GM23338 (cell line): ENCODE measurements around the gene ZNF318. TPM values are rescaled to one million over a fixed set of nuclear protein-coding genes. Genes with fewer than 3 reads are reported as not detected.
A peak's percentile ranks its signal among the peaks of the same experiment; 100 is the strongest.

Experiments used
- ATAC-seq: fragments of 200-7000 bp; cut with Tn5 transposase; 3 replicates; pipeline ENCODE4 v1.9.1; 2020
- DNase-seq: peaks from one replicate; pipeline ENCODE4 v3.0.0-alpha.2; 2015; ENCODE audit warnings: low spot score
- H2AFZ ChIP-seq: fragments of 200-600 bp; sonication (generic); 2 replicates; pipeline ENCODE4 v1.8.0; 2016; ENCODE audit warnings: antibody characterized with exemption, mild to moderate bottlenecking, moderate library complexity
- H3F3A ChIP-seq: fragments of 200-600 bp; sonication (generic); replicated peaks from 2 replicates; pipeline ENCODE4 v1.8.0; 2017; ENCODE audit warnings: antibody characterized with exemption, mixed run types, low read depth
- H3K27ac ChIP-seq: fragments of 200-600 bp; sonication (generic); 2 replicates; pipeline ENCODE4 v1.6.1; 2016; ENCODE audit warnings: low read depth
- H3K27me3 ChIP-seq: fragments of 200-600 bp; sonication (generic); 2 replicates; pipeline ENCODE4 v1.8.0; 2016; ENCODE audit warnings: mild to moderate bottlenecking, mixed run types, moderate library complexity; ENCODE audit not compliant: insufficient read depth
- H3K36me3 ChIP-seq: fragments of 200-600 bp; sonication (generic); 2 replicates; pipeline ENCODE4 v1.8.0; 2016; ENCODE audit warnings: mild to moderate bottlenecking; ENCODE audit not compliant: insufficient read depth
- H3K4me1 ChIP-seq: fragments of 200-600 bp; sonication (generic); 2 replicates; pipeline ENCODE4 v1.8.0; 2016; ENCODE audit warnings: mild to moderate bottlenecking, moderate library complexity; ENCODE audit not compliant: insufficient read depth
- H3K4me2 ChIP-seq: fragments of 200-600 bp; sonication (generic); 2 replicates; pipeline ENCODE4 v1.7.1; 2017; ENCODE audit warnings: mixed run types
- H3K4me3 ChIP-seq: fragments of 200-600 bp; sonication (generic); 2 replicates; pipeline ENCODE4 v1.6.1; 2016; ENCODE audit warnings: mixed run types
- H3K79me2 ChIP-seq: fragments of 200-600 bp; sonication (generic); replicated peaks from 2 replicates; pipeline ENCODE4 v1.8.0; 2017; ENCODE audit warnings: mild to moderate bottlenecking; ENCODE audit not compliant: insufficient read depth
- H3K9me2 ChIP-seq: fragments of 200-600 bp; sonication (generic); 2 replicates; pipeline ENCODE4 v1.8.0; 2017; ENCODE audit not compliant: insufficient read depth
- H4K20me1 ChIP-seq: fragments of 200-600 bp; sonication (generic); replicated peaks from 2 replicates; pipeline ENCODE4 v1.8.0; 2017; ENCODE audit warnings: mild to moderate bottlenecking; ENCODE audit not compliant: insufficient read depth
- H3K27ac Mint-ChIP-seq: 2 replicates; pipeline ENCODE4 v1.8.0; 2020; ENCODE audit warnings: inconsistent platforms, mild to moderate bottlenecking, moderate library complexity, mixed read lengths
- H3K27me3 Mint-ChIP-seq: 3 replicates; pipeline ENCODE4 v1.8.0; 2022; ENCODE audit warnings: low read depth, mild to moderate bottlenecking, moderate library complexity, mixed read lengths, inconsistent platforms; ENCODE audit not compliant: insufficient read depth, poor library complexity
- H3K36me3 Mint-ChIP-seq: 3 replicates; pipeline ENCODE4 v1.8.0; 2021; ENCODE audit warnings: low read depth, mild to moderate bottlenecking, inconsistent platforms, moderate library complexity, mixed read lengths
- H3K4me1 Mint-ChIP-seq: 3 replicates; pipeline ENCODE4 v1.8.0; 2020; ENCODE audit warnings: mild to moderate bottlenecking, inconsistent platforms, mixed read lengths
- H3K4me3 Mint-ChIP-seq: 3 replicates; pipeline ENCODE4 v1.8.0; 2021; ENCODE audit warnings: moderate library complexity, mild to moderate bottlenecking, inconsistent platforms, mixed read lengths
- H3K9me3 Mint-ChIP-seq: 3 replicates; pipeline ENCODE4 v1.8.0; 2020; ENCODE audit warnings: moderate library complexity, mild to moderate bottlenecking, inconsistent platforms, mixed read lengths
- CREB1 ChIP-seq: fragments of 250-450 bp; sonication (Bioruptor Pico); IDR thresholded peaks from 2 replicates; pipeline ENCODE4 v1.5.0; 2020; ENCODE audit warnings: low read depth, mild to moderate bottlenecking, moderate library complexity
- CTCF ChIP-seq, 2 experiments: fragments of 200-600 bp in 1 of 2; sonication (generic) in 1 of 2; conservative IDR thresholded peaks; 2 replicates each; pipeline versions ENCODE4 v1.5.1 to v1.6.1; 2016 to 2017; ENCODE audit warnings: antibody characterized with exemption in 2 of 2, low read depth in 2 of 2, mild to moderate bottlenecking in 2 of 2, moderate library complexity in 1 of 2
- EZH2 ChIP-seq: fragments of 200-600 bp; sonication (generic); IDR thresholded peaks from one replicate; pipeline ENCODE4 v1.8.0; 2017; ENCODE audit warnings: antibody characterized with exemption, mild to moderate bottlenecking, low read depth; ENCODE audit not compliant: unreplicated experiment
- EZH2phosphoT487 ChIP-seq: fragments of 200-600 bp; sonication (generic); IDR thresholded peaks from one replicate; pipeline ENCODE4 v1.8.1; 2018; ENCODE audit warnings: antibody characterized with exemption; ENCODE audit not compliant: unreplicated experiment
- JUNB ChIP-seq: IDR thresholded peaks from one replicate; pipeline ENCODE4 v1.6.1; 2016; ENCODE audit warnings: antibody characterized with exemption; ENCODE audit not compliant: unreplicated experiment
- NANOG ChIP-seq: IDR thresholded peaks from 2 replicates; pipeline ENCODE4 v1.6.1; 2016; ENCODE audit warnings: antibody characterized with exemption, borderline replicate concordance
- STAT1 ChIP-seq: IDR thresholded peaks from one replicate; pipeline ENCODE4 v1.6.1; 2016; ENCODE audit warnings: antibody characterized with exemption; ENCODE audit not compliant: unreplicated experiment
- ZNF331 ChIP-seq: fragments of 250-450 bp; sonication (Bioruptor Pico); IDR thresholded peaks from 2 replicates; pipeline ENCODE4 v1.5.0; 2020; ENCODE audit warnings: low read depth, mild to moderate bottlenecking, moderate library complexity
- polyA plus RNA-seq: library from polyadenylated mRNA; unstranded; fragments of >200 nt; fragmentation: Nextera tagmentation; extraction: Ambion mirVana; gene quantifications from 2 replicates; pipeline ENCODE4 v1.2.1, GENCODE V29; 2016
- total RNA-seq: library from RNA; depleted of rRNA; stranded (reverse); fragments of >200 nt; shearing (Covaris generic); gene quantifications from 2 replicates; pipeline ENCODE4 v1.2.3, GENCODE V29; 2014

The ZNF318 gene
- total and polyA plus RNA-seq, 2 experiments from 2014 or later = 8.7 to 19.5 TPM

DNA sequence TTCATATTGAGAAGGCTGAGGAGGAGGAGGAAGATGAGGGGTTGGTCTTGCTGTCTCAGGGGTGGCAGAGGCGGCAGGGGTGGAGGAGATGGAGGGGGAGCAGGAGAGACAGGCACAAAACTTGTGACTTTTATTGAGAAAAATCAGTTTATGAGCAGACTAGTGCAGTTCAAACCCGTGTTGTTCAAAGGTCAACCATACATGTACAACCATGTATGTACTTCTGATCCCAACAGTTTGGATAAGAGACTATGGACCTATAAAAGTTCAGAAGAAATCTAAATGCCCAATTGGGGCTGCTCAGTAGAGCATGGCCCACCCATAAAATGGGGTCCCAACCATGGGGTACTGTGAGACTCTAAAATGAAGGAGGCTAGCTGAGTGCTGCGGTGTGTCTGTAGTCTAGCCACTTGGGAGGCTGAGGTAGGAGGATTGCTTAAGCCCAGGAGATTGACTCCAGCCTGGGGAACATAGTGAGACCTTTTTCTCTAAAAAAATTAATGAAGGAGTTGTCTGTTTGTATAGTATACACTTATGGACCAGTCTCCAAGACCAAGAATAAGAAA lies 79.0 kb downstream of the ZNF318 start (continued):
- TF ChIP-seq EZH2 (no peak), EZH2phosphoT487 (no peak), ZNF331 (CRISPR knock-in tag) (no peak), CREB1 (CRISPR knock-in tag) (no peak), JUNB (no peak), NANOG (no peak)

DNA sequence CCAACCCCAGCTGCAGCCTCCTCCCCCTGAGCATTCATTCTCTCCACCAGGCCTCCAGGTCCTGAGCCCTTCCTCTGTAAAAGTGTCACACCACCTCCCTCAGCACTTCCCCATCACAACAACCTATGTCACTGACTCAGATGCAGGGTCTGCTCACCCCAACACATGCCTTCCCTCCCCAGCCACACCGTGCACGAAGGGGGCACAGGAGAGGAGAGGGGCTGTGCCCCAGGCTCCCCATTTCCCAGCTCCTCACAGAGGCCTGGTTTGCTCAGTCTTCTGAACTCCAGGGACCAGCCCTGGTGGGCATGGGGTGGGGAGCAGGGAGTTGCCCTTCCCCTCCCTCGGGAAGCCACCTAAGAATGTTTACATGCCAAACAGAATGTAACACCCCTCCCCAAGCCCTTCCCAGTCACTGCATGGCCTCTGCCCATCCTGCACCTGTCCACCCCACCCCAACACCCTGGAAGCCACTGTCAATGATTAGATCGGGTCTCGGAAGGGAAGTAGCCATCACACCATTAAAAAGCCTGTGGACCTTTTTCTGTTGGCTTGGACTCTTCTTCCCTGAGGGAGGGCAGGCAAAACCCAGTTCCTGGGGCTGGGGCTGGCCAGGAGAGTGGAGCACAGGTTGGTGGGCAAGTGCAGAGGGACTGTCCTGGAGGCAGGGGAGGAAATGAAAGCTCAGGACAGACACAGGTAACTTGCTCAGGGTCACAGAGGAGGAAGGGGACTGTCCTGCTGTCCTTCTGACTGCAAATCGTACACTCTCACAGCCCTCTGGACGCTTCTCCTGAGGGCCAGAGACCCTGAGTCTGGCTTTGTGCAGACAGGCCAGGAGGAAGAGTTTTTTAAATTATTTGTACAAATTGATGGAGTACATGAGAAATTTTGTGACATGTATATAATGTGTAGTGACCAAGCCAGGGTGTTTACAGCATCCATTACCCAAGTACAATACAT lies 81.4 kb downstream of the ZNF318 start:
- Histone ChIP-seq H3K9me2 (no peaks in the 10 kb centered on the region), H3K27me3 (peaks cover 24% of the 10 kb centered on the region), H2AFZ (no peak overlapping the region), H3K79me2 (no peaks in the 10 kb centered on the region), H3K4me1 (peaks cover 4% of the 10 kb centered on the region; the same call in 1 of the 2 replicates), H3K4me2 (no peak overlapping the region), H3K4me3 (no peak overlapping the region), H4K20me1 (no peaks in the 10 kb centered on the region), H3K36me3 (no peaks in the 10 kb centered on the region), H3F3A (no peaks in the 10 kb centered on the region), H3K27ac (no peak overlapping the region)
- H3K36me3 Mint-ChIP-seq = no peaks in the 10 kb centered on the region
- H3K4me3 Mint-ChIP-seq = no peak overlapping the region
- H3K27ac Mint-ChIP-seq = no peak overlapping the region
- no peaks in the 10 kb centered on the region for H3K9me3 Mint-ChIP-seq
- DNase-seq (no peak), ATAC-seq (no peak)
- H3K4me1 Mint-ChIP-seq = peaks cover 12% of the 10 kb centered on the region
- peaks cover 25% of the 10 kb centered on the region for H3K27me3 Mint-ChIP-seq
- TF ChIP-seq STAT1 = no peak
- TF ChIP-seq JUNB = no peak

DNA sequence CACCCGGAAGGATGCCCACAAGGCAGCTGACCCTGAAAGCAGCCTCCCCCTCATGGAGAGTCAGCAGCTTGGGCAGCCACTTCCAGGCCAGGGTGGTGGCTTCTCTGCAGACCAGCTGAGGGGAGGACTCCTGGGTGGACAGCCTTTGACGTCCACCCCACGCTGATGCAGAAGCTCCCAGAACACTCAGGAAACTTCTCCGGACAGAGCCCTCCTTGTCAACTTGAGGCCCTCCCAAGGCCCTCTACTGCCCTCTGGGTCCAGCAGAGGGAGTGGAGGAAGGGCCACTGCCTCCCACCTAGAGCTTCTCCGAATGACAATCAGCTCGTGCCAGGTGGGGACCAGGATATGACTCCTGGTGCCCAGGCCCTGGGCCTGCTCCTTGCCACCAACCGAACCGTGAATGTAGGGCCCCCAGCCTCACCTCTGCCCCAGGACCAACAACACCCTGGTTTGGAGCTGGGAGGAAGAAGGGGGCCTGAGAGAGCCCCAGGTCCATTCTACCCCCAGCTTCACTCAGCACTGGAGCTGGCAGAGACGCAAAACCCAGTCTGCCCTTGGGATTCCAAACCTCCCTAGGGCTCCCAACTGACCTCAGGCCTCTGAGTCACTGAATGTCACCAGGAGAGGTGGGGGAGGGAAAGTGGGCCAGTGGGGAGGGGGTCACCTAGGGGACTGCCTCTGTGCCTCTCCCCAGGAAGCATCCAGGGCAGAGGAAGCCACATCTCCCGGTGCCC lies 82.3 kb downstream of the ZNF318 start:
- peaks cover 27% of the 10 kb centered on the region for H3K27me3 Mint-ChIP-seq
- DNase-seq = peak; percentile 64

More for the DNA sequence above, 82.3 kb downstream of the ZNF318 start:
- Histone ChIP-seq H3K27me3 (peaks cover 24% of the 10 kb centered on the region), H3F3A (no peaks in the 10 kb centered on the region), H2AFZ (no peak overlapping the region), H3K36me3 (no peaks in the 10 kb centered on the region), H3K79me2 (no peaks in the 10 kb centered on the region), H3K27ac (no peak overlapping the region), H3K4me3 (no peak overlapping the region), H3K4me1 (peaks cover 4% of the 10 kb centered on the region; the same call in 1 of the 2 replicates), H3K4me2 (no peak overlapping the region), H4K20me1 (no peaks in the 10 kb centered on the region), H3K9me2 (no peaks in the 10 kb centered on the region)
- peaks cover 12% of the 10 kb centered on the region for H3K4me1 Mint-ChIP-seq
- no peak for TF ChIP-seq EZH2phosphoT487
- TF ChIP-seq CTCF (conservative IDR thresholded peaks at IDR 0.05; ENCODE audit: low read depth in 2 of 2) = peak; percentile 51 to 72
- no peaks in the 10 kb centered on the region for H3K36me3 Mint-ChIP-seq
- H3K9me3 Mint-ChIP-seq = no peaks in the 10 kb centered on the region
- peak; percentile 47 for ATAC-seq
- H3K4me3 Mint-ChIP-seq = no peak overlapping the region
- H3K27ac Mint-ChIP-seq = no peak overlapping the region
